ENCODE measurements around the gene WNT7B.

The WNT7B gene

GRCh38 chr22:45876136-45877035, 100.6 kb downstream of the WNT7B start:
- no peaks in the 10 kb centered on the region for H3K4me1 Mint-ChIP-seq (ENCODE audit: low read depth)
- no peak overlapping the region for H3K4me3 Mint-ChIP-seq
- H3K9me3 Mint-ChIP-seq: peaks cover 9% of the 10 kb centered on the region
- H3K36me3 Mint-ChIP-seq (ENCODE audit: low read depth): no peaks in the 10 kb centered on the region
- H3K27me3 Mint-ChIP-seq: peaks cover 40% of the 10 kb centered on the region
- no peak overlapping the region for H3K27ac Mint-ChIP-seq

DNA sequence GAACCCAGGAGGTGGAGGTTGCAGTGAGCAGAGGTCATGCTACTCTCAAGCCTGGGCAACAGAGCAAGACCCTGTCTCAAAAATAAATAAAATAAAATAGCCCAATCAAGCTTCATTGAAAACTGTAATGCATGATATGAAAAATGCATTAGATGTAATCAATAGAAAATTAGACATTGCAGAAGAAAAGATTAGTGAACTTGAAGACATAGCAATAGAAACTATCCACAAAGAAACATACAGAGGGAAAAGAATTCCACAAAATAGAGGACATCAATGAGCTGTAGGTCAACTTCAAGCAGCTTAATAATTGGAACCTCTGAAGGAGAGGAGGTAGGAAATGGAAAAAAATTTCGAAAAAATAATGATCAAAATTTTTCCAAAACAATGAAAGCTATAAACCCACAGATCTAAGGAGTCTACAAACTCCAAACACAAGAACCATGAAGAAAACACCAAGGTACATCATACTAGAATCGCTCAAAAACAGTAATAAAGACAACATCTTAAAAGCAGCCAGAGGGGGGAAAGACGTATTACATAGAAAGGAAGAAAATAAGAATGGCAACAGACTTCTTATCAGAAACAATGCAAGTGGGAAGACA, 104.2 kb downstream of the WNT7B start:
- Mint-ChIP-seq H3K27me3 (peaks cover 39% of the 10 kb centered on the region), H3K36me3 (ENCODE audit: low read depth) (no peaks in the 10 kb centered on the region), H3K9me3 (peaks cover 9% of the 10 kb centered on the region), H3K4me1 (ENCODE audit: low read depth) (no peaks in the 10 kb centered on the region), H3K4me3 (no peak overlapping the region), H3K27ac (no peak overlapping the region)

- Mint-ChIP-seq H3K9me3 (peaks cover 9% of the 10 kb centered on the region), H3K36me3 (ENCODE audit: low read depth) (no peaks in the 10 kb centered on the region), H3K27me3 (peaks cover 40% of the 10 kb centered on the region), H3K4me3 (no peak overlapping the region), H3K4me1 (ENCODE audit: low read depth) (no peaks in the 10 kb centered on the region), H3K27ac (no peak overlapping the region)
These were observed 105.2 kb downstream of the WNT7B start for GRCh38 chr22:45871721-45872120.
